NCI-H2171 treated with DMSO at 0.1 percent for 48 hours (cell line): ENCODE data around the gene TRIO.
A peak's percentile ranks its signal among the peaks of the same experiment; 100 is the strongest.

ENCODE experiments used
- DNase-seq: peaks from one replicate; lab custom pipeline; 2025; lab: John Stamatoyannopoulos, UW

Gene TRIO

GRCh38 chr5:14209222-14209822 lies 66.2 kb downstream of the TRIO start:
- no peak for DNase-seq

- no peak for DNase-seq
Observed at GRCh38 chr5:14209836-14210235, 66.7 kb downstream of the TRIO start.

GRCh38 chr5:14210729-14211128 lies 67.6 kb downstream of the TRIO start:
- no peak for DNase-seq

GRCh38 chr5:14211818-14212803 lies 69.0 kb downstream of the TRIO start:
- no peak for DNase-seq

GRCh38 chr5:14212838-14213237 lies 69.7 kb downstream of the TRIO start:
- DNase-seq = no peak

- DNase-seq = no peak
Observed at GRCh38 chr5:14213253-14213652, 70.1 kb downstream of the TRIO start.

- DNase-seq = no peak
Observed at GRCh38 chr5:14213813-14214585, 70.9 kb downstream of the TRIO start.

GRCh38 chr5:14215901-14216300 lies 72.8 kb downstream of the TRIO start:
- DNase-seq = no peak

GRCh38 chr5:14216372-14216771 lies 73.2 kb downstream of the TRIO start:
- DNase-seq = peak; percentile 27

- no peak for DNase-seq
Observed at GRCh38 chr5:14216902-14217301, 73.8 kb downstream of the TRIO start.

GRCh38 chr5:14217587-14217986 lies 74.4 kb downstream of the TRIO start:
- no peak for DNase-seq

- no peak for DNase-seq
Observed at GRCh38 chr5:14218011-14218410, 74.9 kb downstream of the TRIO start.

GRCh38 chr5:14218480-14218879 lies 75.3 kb downstream of the TRIO start:
- no peak for DNase-seq

- no peak for DNase-seq
Observed at GRCh38 chr5:14218897-14219573, 75.9 kb downstream of the TRIO start.

GRCh38 chr5:14219800-14220512 lies 76.8 kb downstream of the TRIO start:
- DNase-seq = no peak

- DNase-seq = no peak
Observed at GRCh38 chr5:14220642-14221041, 77.5 kb downstream of the TRIO start.

GRCh38 chr5:14221732-14222131 lies 78.6 kb downstream of the TRIO start:
- no peak for DNase-seq

- DNase-seq = no peak
Observed at GRCh38 chr5:14222206-14222605, 79.1 kb downstream of the TRIO start.

- no peak for DNase-seq
Observed at GRCh38 chr5:14223372-14223771, 80.2 kb downstream of the TRIO start.

- DNase-seq = no peak
Observed at GRCh38 chr5:14225173-14225834, 82.2 kb downstream of the TRIO start.

- no peak for DNase-seq
Observed at GRCh38 chr5:14226149-14226548, 83.0 kb downstream of the TRIO start.
